ENCODE results near the gene PLCH1. TPM values are rescaled to one million over a fixed set of nuclear protein-coding genes. Genes with fewer than 3 reads are reported as not detected.
A peak's percentile ranks its signal among the peaks of the same experiment; 100 is the strongest.

Gene PLCH1
- total and polyA plus RNA-seq, 2 experiments from 2014 or later = 8.1 to 25.3 TPM

DNA sequence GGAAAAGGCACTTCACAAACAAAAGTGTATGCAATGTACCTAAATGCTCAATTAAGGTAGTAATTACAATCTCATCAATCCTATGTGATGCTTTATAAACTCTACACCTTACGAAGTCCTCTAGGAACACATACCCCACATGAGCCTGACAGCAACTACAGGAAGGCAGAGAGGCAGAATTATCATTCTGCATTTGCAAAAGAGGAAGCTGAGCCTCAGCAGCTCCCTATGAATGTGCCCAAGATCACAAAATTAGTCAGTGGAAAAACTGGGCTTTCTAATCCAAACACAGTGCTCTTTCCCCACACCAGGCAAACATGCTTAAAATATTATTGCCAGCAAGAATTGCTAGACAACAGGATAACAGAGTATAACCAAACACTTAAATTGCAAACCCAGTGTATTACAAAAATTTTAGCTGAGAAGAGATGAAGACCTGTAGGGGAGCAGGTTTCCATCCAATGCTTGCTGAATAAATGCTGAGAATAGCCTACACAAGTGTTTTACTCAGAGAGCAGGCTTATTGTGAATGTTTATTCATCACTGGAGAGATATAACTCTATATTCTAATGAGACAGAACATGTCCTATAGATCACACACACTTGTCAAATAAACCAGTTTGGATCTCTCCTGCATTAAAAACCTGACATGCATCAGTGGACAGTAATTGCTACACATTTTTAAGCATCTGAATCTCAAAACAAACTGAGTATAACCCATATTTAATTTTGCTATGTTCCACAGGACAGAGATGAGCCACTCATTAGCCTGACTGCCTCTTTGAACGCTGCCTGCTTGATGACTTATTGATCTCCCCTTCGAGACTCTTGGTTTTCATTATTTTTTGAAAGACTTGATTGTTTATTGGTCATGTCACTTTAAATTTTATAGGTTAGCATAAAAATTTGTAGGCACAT lies 62.2 kb downstream of the PLCH1 start:
- Mint-ChIP-seq H3K9me3 (no peaks in the 10 kb centered on the region), H3K4me3 (no peak overlapping the region), H3K4me1 (peaks cover 19% of the 10 kb centered on the region), H3K27ac (peak overlapping the region; percentile 47; the same call in 1 of the 2 replicates), H3K27me3 (ENCODE audit: insufficient read depth, low read depth, poor library complexity) (peaks cover 3% of the 10 kb centered on the region), H3K36me3 (ENCODE audit: low read depth) (no peaks in the 10 kb centered on the region; the same call in 2 of the 3 replicates)
- H3K4me2 ChIP-seq = peak overlapping the region; percentile 30; the same call in 1 of the 2 replicates
- no peaks in the 10 kb centered on the region for H3K27me3 ChIP-seq (ENCODE audit: insufficient read depth)
- no peaks in the 10 kb centered on the region for H3K36me3 ChIP-seq (ENCODE audit: insufficient read depth)
- no peaks in the 10 kb centered on the region for H3F3A ChIP-seq (replicated peaks; ENCODE audit: low read depth)
- no peak overlapping the region for H2AFZ ChIP-seq
- TF ChIP-seq CREB1 (CRISPR knock-in tag; IDR thresholded peaks at IDR 0.05; ENCODE audit: low read depth) (no peak), STAT1 (IDR thresholded peaks at IDR 0.05; ENCODE audit: unreplicated experiment) (no peak), NANOG (IDR thresholded peaks at IDR 0.05; ENCODE audit: borderline replicate concordance) (no peak), JUNB (IDR thresholded peaks at IDR 0.05; ENCODE audit: unreplicated experiment) (no peak), EZH2phosphoT487 (IDR thresholded peaks at IDR 0.05; ENCODE audit: unreplicated experiment) (no peak), POLR2AphosphoS5 (IDR thresholded peaks at IDR 0.05; ENCODE audit: low read depth) (no peak), ZNF331 (CRISPR knock-in tag; IDR thresholded peaks at IDR 0.05; ENCODE audit: low read depth) (no peak), ZNF114 (CRISPR knock-in tag; IDR thresholded peaks at IDR 0.05) (no peak)
- TF ChIP-seq, protein P1, sequence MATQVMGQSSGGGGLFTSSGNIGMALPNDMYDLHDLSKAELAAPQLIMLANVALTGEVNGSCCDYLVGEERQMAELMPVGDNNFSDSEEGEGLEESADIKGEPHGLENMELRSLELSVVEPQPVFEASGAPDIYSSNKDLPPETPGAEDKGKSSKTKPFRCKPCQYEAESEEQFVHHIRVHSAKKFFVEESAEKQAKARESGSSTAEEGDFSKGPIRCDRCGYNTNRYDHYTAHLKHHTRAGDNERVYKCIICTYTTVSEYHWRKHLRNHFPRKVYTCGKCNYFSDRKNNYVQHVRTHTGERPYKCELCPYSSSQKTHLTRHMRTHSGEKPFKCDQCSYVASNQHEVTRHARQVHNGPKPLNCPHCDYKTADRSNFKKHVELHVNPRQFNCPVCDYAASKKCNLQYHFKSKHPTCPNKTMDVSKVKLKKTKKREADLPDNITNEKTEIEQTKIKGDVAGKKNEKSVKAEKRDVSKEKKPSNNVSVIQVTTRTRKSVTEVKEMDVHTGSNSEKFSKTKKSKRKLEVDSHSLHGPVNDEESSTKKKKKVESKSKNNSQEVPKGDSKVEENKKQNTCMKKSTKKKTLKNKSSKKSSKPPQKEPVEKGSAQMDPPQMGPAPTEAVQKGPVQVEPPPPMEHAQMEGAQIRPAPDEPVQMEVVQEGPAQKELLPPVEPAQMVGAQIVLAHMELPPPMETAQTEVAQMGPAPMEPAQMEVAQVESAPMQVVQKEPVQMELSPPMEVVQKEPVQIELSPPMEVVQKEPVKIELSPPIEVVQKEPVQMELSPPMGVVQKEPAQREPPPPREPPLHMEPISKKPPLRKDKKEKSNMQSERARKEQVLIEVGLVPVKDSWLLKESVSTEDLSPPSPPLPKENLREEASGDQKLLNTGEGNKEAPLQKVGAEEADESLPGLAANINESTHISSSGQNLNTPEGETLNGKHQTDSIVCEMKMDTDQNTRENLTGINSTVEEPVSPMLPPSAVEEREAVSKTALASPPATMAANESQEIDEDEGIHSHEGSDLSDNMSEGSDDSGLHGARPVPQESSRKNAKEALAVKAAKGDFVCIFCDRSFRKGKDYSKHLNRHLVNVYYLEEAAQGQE (IDR thresholded peaks at IDR 0.05; ENCODE audit: unreplicated experiment) = no peak
- TF ChIP-seq, protein P2, sequence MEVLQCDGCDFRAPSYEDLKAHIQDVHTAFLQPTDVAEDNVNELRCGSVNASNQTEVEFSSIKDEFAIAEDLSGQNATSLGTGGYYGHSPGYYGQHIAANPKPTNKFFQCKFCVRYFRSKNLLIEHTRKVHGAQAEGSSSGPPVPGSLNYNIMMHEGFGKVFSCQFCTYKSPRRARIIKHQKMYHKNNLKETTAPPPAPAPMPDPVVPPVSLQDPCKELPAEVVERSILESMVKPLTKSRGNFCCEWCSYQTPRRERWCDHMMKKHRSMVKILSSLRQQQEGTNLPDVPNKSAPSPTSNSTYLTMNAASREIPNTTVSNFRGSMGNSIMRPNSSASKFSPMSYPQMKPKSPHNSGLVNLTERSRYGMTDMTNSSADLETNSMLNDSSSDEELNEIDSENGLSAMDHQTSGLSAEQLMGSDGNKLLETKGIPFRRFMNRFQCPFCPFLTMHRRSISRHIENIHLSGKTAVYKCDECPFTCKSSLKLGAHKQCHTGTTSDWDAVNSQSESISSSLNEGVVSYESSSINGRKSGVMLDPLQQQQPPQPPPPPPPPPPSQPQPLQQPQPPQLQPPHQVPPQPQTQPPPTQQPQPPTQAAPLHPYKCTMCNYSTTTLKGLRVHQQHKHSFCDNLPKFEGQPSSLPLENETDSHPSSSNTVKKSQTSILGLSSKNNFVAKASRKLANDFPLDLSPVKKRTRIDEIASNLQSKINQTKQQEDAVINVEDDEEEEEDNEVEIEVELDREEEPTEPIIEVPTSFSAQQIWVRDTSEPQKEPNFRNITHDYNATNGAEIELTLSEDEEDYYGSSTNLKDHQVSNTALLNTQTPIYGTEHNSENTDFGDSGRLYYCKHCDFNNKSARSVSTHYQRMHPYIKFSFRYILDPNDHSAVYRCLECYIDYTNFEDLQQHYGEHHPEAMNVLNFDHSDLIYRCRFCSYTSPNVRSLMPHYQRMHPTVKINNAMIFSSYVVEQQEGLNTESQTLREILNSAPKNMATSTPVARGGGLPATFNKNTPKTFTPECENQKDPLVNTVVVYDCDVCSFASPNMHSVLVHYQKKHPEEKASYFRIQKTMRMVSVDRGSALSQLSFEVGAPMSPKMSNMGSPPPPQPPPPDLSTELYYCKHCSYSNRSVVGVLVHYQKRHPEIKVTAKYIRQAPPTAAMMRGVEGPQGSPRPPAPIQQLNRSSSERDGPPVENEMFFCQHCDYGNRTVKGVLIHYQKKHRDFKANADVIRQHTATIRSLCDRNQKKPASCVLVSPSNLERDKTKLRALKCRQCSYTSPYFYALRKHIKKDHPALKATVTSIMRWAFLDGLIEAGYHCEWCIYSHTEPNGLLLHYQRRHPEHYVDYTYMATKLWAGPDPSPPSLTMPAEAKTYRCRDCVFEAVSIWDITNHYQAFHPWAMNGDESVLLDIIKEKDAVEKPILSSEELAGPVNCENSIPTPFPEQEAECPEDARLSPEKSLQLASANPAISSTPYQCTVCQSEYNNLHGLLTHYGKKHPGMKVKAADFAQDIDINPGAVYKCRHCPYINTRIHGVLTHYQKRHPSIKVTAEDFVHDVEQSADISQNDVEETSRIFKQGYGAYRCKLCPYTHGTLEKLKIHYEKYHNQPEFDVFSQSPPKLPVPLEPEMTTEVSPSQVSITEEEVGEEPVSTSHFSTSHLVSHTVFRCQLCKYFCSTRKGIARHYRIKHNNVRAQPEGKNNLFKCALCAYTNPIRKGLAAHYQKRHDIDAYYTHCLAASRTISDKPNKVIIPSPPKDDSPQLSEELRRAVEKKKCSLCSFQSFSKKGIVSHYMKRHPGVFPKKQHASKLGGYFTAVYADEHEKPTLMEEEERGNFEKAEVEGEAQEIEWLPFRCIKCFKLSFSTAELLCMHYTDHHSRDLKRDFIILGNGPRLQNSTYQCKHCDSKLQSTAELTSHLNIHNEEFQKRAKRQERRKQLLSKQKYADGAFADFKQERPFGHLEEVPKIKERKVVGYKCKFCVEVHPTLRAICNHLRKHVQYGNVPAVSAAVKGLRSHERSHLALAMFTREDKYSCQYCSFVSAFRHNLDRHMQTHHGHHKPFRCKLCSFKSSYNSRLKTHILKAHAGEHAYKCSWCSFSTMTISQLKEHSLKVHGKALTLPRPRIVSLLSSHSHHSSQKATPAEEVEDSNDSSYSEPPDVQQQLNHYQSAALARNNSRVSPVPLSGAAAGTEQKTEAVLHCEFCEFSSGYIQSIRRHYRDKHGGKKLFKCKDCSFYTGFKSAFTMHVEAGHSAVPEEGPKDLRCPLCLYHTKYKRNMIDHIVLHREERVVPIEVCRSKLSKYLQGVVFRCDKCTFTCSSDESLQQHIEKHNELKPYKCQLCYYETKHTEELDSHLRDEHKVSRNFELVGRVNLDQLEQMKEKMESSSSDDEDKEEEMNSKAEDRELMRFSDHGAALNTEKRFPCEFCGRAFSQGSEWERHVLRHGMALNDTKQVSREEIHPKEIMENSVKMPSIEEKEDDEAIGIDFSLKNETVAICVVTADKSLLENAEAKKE (CRISPR knock-in tag; IDR thresholded peaks at IDR 0.05) = no peak
- TF ChIP-seq, protein P3, sequence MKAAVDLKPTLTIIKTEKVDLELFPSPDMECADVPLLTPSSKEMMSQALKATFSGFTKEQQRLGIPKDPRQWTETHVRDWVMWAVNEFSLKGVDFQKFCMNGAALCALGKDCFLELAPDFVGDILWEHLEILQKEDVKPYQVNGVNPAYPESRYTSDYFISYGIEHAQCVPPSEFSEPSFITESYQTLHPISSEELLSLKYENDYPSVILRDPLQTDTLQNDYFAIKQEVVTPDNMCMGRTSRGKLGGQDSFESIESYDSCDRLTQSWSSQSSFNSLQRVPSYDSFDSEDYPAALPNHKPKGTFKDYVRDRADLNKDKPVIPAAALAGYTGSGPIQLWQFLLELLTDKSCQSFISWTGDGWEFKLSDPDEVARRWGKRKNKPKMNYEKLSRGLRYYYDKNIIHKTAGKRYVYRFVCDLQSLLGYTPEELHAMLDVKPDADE (IDR thresholded peaks at IDR 0.05) = no peak
- H3K4me3 ChIP-seq = no peak overlapping the region
- H3K27ac ChIP-seq (ENCODE audit: low read depth) = no peak overlapping the region
- H3K4me1 ChIP-seq (ENCODE audit: insufficient read depth) = peaks cover 9% of the 10 kb centered on the region
- no peaks in the 10 kb centered on the region for H4K20me1 ChIP-seq (replicated peaks; ENCODE audit: insufficient read depth)
- ATAC-seq (no peak; the same call in 2 of the 3 replicates), DNase-seq (ENCODE audit: low spot score) (no peak)
- H3K9me2 ChIP-seq (ENCODE audit: insufficient read depth) = no peaks in the 10 kb centered on the region; the same call in 1 of the 2 replicates
- peaks cover 21% of the 10 kb centered on the region; the same call in 1 of the 2 replicates for H3K79me2 ChIP-seq (replicated peaks; ENCODE audit: insufficient read depth)
